Adrenal gland (tissue), 5 donors: ENCODE data around the gene SMAGP.

ENCODE experiments used
- CTCF ChIP-seq, 6 experiments: fragments of 450-650 bp in 4 of 6; fragments of 200-600 bp in 2 of 6; sonication (generic) in 1 of 6; IDR thresholded peaks; 1 replicate in 5 of 6; 2 replicates in 1 of 6; pipeline versions ENCODE4 v1.5.1 to v1.8.0; 2016 to 2021; ENCODE audit warnings: antibody characterized with exemption in 6 of 6, mild to moderate bottlenecking in 2 of 6, moderate library complexity in 1 of 6
- POLR2A ChIP-seq, 2 donors: fragments of 450-650 bp; IDR thresholded peaks; one replicate each; pipeline ENCODE4 v1.6.1; 2017; ENCODE audit warnings: antibody characterized with exemption in 2 of 2, mild to moderate bottlenecking in 2 of 2, moderate library complexity in 1 of 2
- donor health status: DM: no; HTN: no; CAD: no.

- no peak for TF ChIP-seq CTCF (IDR thresholded peaks at IDR 0.05)
- peak in 1 of 2 donors; percentile 21 for TF ChIP-seq POLR2A (IDR thresholded peaks at IDR 0.05)
Observed at GRCh38 chr12:51270067-51270950, at the start of gene SMAGP.
